GM12878 (cell line): Measurements from ENCODE around the gene KIF26A. TPM values are rescaled to one million over a fixed set of nuclear protein-coding genes. Genes with fewer than 3 reads are reported as not detected.

Source experiments
- ATAC-seq: fragments of 200-7000 bp; cut with Tn5 transposase; 3 replicates; pipeline ENCODE4 v1.9.1; 2020; ENCODE audit warnings: mild to moderate bottlenecking, moderate library complexity
- BruUV-seq: library from RNA; stranded (reverse); fragments of 400-500 nt; replicated peaks from 2 replicates; lab custom pipeline; 2021; lab: Mats Ljungman, UMichigan
- CTCF ChIA-PET: fragments of 300-600 bp; sonication (Branson Sonifier 250); formaldehyde crosslinking; extraction: SDS; loops from one replicate; lab custom pipeline; 2021; ENCODE audit warnings: inconsistent platforms; lab: Yijun Ruan, JAX
- POLR2A ChIA-PET: fragments of 350-600 bp; formaldehyde crosslinking; extraction: SDS; loops from one replicate; lab custom pipeline; 2021; ENCODE audit warnings: inconsistent platforms; lab: Charles Lee
- RAD21 ChIA-PET: fragments of 300-600 bp; sonication (Branson Sonifier 250); formaldehyde crosslinking; loops from one replicate; lab custom pipeline; 2023; ENCODE audit warnings: antibody characterized with exemption; ENCODE audit not compliant: unreplicated experiment; lab: Charles Lee
- SMC1A ChIA-PET: fragments of 300-600 bp; sonication (Branson Sonifier 250); formaldehyde crosslinking; loops from one replicate; lab custom pipeline; 2023; ENCODE audit not compliant: unreplicated experiment, uncharacterized antibody; lab: Charles Lee
- DNase-seq: peaks from one replicate; pipeline ENCODE4 v3.0.0-alpha.2; 2011; ENCODE audit warnings: low read depth, low spot score
- FAIRE-seq: peaks from 3 replicates; lab custom pipeline; 2011; peaks lifted over from hg19 to GRCh38; lab: Jason Lieb, UNC
- H2AFZ ChIP-seq: 2 replicates; pipeline ENCODE4 v1.6.0; 2011; ENCODE audit warnings: low read depth, low read length, control low read depth; ENCODE audit not compliant: control insufficient read depth
- H3K27ac ChIP-seq: 2 replicates; pipeline ENCODE4 v1.5.1; 2011; ENCODE audit warnings: control low read depth; ENCODE audit not compliant: control insufficient read depth, insufficient read depth
- H3K27me3 ChIP-seq, 2 experiments: replicated peaks in 1 of 2; 2 replicates each; pipeline versions ENCODE4 v1.6.0 to v1.6.1; 2011; ENCODE audit warnings: low read length in 1 of 2; ENCODE audit not compliant: control insufficient read depth in 2 of 2, insufficient read depth in 2 of 2
- H3K36me3 ChIP-seq, 2 experiments: 2 replicates each; pipeline ENCODE4 v1.5.1; 2011; ENCODE audit warnings: low read length in 1 of 2; ENCODE audit not compliant: control insufficient read depth in 2 of 2, insufficient read depth in 2 of 2
- H3K4me1 ChIP-seq: 2 replicates; pipeline ENCODE4 v1.6.1; 2011; ENCODE audit warnings: mild to moderate bottlenecking, low read length, moderate library complexity, mixed read lengths; ENCODE audit not compliant: control insufficient read depth, insufficient read depth
- H3K4me2 ChIP-seq: 2 replicates; pipeline ENCODE4 v1.6.0; 2011; ENCODE audit warnings: control low read depth; ENCODE audit not compliant: control insufficient read depth, insufficient read depth
- H3K4me3 ChIP-seq: fragments of 200-600 bp; sonication (generic); 2 replicates; pipeline ENCODE4 v1.5.1; 2016
- H3K79me2 ChIP-seq: 2 replicates; pipeline ENCODE4 v1.6.0; 2011; ENCODE audit warnings: low read length; ENCODE audit not compliant: control insufficient read depth, insufficient read depth
- H3K9ac ChIP-seq: 2 replicates; pipeline ENCODE4 v1.8.0; 2011; ENCODE audit warnings: low read length, control low read depth, mixed read lengths; ENCODE audit not compliant: control insufficient read depth, insufficient read depth
- H3K9me3 ChIP-seq: replicated peaks from 3 replicates; pipeline ENCODE4 v1.5.1; 2011; ENCODE audit warnings: mild to moderate bottlenecking, low read length; ENCODE audit not compliant: control insufficient read depth, insufficient read depth
- H4K20me1 ChIP-seq: 2 replicates; pipeline ENCODE4 v1.6.0; 2011; ENCODE audit not compliant: control insufficient read depth, insufficient read depth
- CEBPZ ChIP-seq: fragments of 150-350 bp; IDR thresholded peaks from 2 replicates; pipeline ENCODE4 v1.6.1; 2016; ENCODE audit warnings: low read depth, low read length
- EGR1 ChIP-seq, 2 experiments: IDR thresholded peaks; 1 replicate in 1 of 2; 2 replicates in 1 of 2; pipeline ENCODE4 v1.6.1; 2011 to 2012; ENCODE audit warnings: low read depth in 2 of 2, low read length in 2 of 2, borderline replicate concordance in 1 of 2, mild to moderate bottlenecking in 1 of 2, moderate library complexity in 1 of 2
- FOXM1 ChIP-seq: IDR thresholded peaks from 2 replicates; pipeline ENCODE4 v1.6.1; 2012; ENCODE audit warnings: low read depth, mild to moderate bottlenecking, inconsistent platforms, low read length, moderate library complexity
- HCFC1 ChIP-seq: fragments of 150-350 bp; IDR thresholded peaks from 2 replicates; pipeline ENCODE4 v1.6.1; 2014; ENCODE audit warnings: low read length
- WGBS: methylation state at CpG from one replicate; pipeline ENCODE4 v1.1.6; 2016; ENCODE audit warnings: low lambda C conversion rate; ENCODE audit not compliant: insufficient replicate concordance, insufficient coverage; ENCODE audit errors: missing lambda C conversion rate; 5-methylcytosine and 5-hydroxymethylcytosine counted together
- in situ Hi-C: fragments of 300-500 bp; cut with MboI; formaldehyde crosslinking; loops from 9 replicates; pipeline ENCODE4 v1.14.3; 2018; ENCODE audit warnings: mixed read lengths
- intact Hi-C: fragments of 100-400 bp; cut with micrococcal nuclease; formaldehyde crosslinking; loops from one replicate; pipeline ENCODE4 v1.14.2; 2022; ENCODE audit not compliant: unreplicated experiment
- polyA plus RNA-seq, 11 experiments: library from polyadenylated mRNA; depleted of rRNA in 4 of 11; unstranded in 6 of 11; stranded (reverse) in 5 of 11; fragments of >200 nt; fragmentation: Nextera tagmentation in 4 of 11; fragmentation: Illumina TruSeq in 1 of 11; extraction: Ambion mirVana in 4 of 11; extraction: Trizol in 1 of 11; gene quantifications; 1 replicate in 1 of 11; 2 replicates in 10 of 11; pipeline versions ENCODE4 v1.2.1 to v1.2.3, GENCODE V29; 2011 to 2016; ENCODE audit warnings: inconsistent platforms in 2 of 11, missing spikeins in 2 of 11, low read depth in 1 of 11
- total RNA-seq, 4 experiments: library from RNA; depleted of rRNA in 3 of 4; stranded (reverse); fragments of >200 nt in 3 of 4; fragmentation: Illumina TruSeq in 1 of 4; extraction: Trizol in 1 of 4; gene quantifications; 2 replicates each; pipeline versions ENCODE4 v1.2.1 to v1.2.3, GENCODE V29; 2013 to 2021

Gene KIF26A
- total and polyA plus RNA-seq, 10 of the 15 experiments (the other 5 are each of a cell fraction or from before 2014, with no cell fraction given), result 0.05 TPM; not detected in 9

DNA sequence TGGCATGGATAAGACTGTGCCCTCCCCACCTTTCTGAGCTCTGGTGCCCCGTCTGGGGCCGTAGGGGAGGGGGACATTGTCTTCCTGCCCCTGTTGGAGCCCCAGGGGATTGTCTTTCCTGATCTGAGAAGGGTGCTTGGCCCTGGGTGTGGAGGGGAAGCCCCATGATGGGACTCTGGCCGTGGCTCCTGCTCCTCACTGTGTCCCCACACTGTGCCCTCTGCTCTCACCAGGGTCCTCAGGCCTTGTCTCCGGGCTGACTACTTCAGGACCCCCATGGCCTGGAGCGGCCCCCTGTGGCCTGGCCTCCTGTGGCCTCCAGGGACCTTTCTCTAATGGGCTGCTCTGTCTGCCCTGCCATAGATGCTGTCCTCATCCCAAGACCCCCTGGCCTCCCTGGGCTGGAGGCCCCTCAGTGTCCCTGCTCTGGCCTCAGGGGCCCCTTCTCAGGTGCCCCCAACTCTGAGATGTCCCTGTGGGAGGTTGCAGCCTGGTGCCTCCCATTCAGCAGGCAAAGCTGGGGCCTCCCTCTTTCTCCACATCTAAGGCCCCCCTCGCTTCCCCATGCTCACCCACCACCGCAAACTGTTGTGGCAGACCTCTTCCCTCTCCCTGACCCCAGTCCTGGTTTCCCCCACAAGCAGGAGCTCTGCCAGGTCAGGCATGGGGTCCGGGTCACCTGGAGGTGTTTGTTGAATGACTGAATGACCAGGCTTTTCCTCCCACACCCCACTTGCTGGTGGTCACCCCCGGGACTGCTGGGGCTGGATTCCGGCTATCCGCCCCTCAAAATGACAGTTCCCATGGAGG, 4.0 kb downstream of the KIF26A start:
- FAIRE-seq, result no peak
- Histone ChIP-seq H3K4me1 (no peaks in the 10 kb centered on the region), H3K79me2 (no peaks in the 10 kb centered on the region), H3K9ac (no peak overlapping the region), H3K36me3 (no peaks in the 10 kb centered on the region), H2AFZ (no peak overlapping the region), H3K4me3 (no peak overlapping the region), H3K9me3 (no peaks in the 10 kb centered on the region; the same call in 2 of the 3 replicates), H4K20me1 (no peaks in the 10 kb centered on the region), H3K27me3 (peaks cover 0 to 2% of the 10 kb centered on the region in 2 experiments; a peak in 3 of 4 replicates), H3K27ac (no peak overlapping the region), H3K4me2 (no peak overlapping the region)
- in situ Hi-C loops (loop anchor here (5.0 kb wide), 1 partner anchor 420 kb away; no protein-coding TSS in a partner anchor), intact Hi-C loops (no loop called here)
- RAD21 ChIA-PET, result no interaction called here
- no peak for ATAC-seq
- no TSS peak for BruUV-seq
- CTCF ChIA-PET, result interaction anchor here (1.3 kb wide), 1 partner anchor 94 kb away, joined by 3 read pairs; no protein-coding TSS in a partner anchor
- POLR2A ChIA-PET, result no interaction called here
- WGBS, result 7% methylated on average over 11 of the region's 11 CpGs
- SMC1A ChIA-PET, result no interaction called here
- no peak for DNase-seq
- TF ChIP-seq EGR1 (IDR thresholded peaks at IDR 0.05; ENCODE audit: borderline replicate concordance in 1 of 2, low read depth in 2 of 2, low read length in 2 of 2) (no peak), FOXM1 (no peak), CEBPZ (no peak), HCFC1 (no peak)
